K562 (cell line): ENCODE results near the gene ATP6V0A4.

ENCODE experiments used
- PREB ChIP-seq: sonication (generic); formaldehyde crosslinking; IDR thresholded peaks from 2 replicates; pipeline ENCODE4 v1.8.1; 2023; ENCODE audit warnings: mild to moderate bottlenecking, missing genetic modification reagents
- U2AF1 ChIP-seq: fragments of 200-400 bp; formaldehyde crosslinking; optimal IDR thresholded peaks from 2 replicates; pipeline ENCODE3; 2017; ENCODE audit warnings: mild to moderate bottlenecking, low read depth, low read length, moderate library complexity

- TF ChIP-seq PREB (CRISPR knock-in tag) (no peak), U2AF1 (no peak)
Measured at GRCh38 chr7:138834583-138834982, 36.6 kb upstream of the ATP6V0A4 start.
